K562 (cell line): ENCODE results near the gene ENPP7. TPM values are rescaled to one million over a fixed set of nuclear protein-coding genes. Genes with fewer than 3 reads are reported as not detected.

Experiments used
- ATAC-seq: fragments of 200-7000 bp; cut with Tn5 transposase; 3 replicates; pipeline ENCODE4 v1.9.1; 2020; ENCODE audit warnings: moderate library complexity
- BruUV-seq: library from RNA; stranded (reverse); fragments of 400-500 nt; replicated peaks from 2 replicates; lab custom pipeline; 2021; lab: Mats Ljungman, UMichigan
- CTCF ChIA-PET: fragments of 300-600 bp; formaldehyde crosslinking; extraction: SDS; loops from one replicate; lab custom pipeline; 2021; ENCODE audit warnings: low intra/inter-chr PET ratio; lab: Yijun Ruan, JAX
- POLR2A ChIA-PET: fragments of 300-600, 350-650 bp; sonication (Branson Sonifier 250); formaldehyde crosslinking; extraction: SDS; loops from one replicate; lab custom pipeline; 2021; ENCODE audit warnings: antibody characterized with exemption, inconsistent platforms; lab: Yijun Ruan, JAX
- DNase-seq, 4 experiments: peaks; one replicate each; pipeline versions ENCODE4 v3.0.0 to v3.0.0-alpha.2; 2011 to 2018; ENCODE audit warnings: low spot score in 3 of 4, mixed read lengths in 3 of 4; ENCODE audit errors: extremely low read depth in 1 of 4
- FAIRE-seq: peaks from 2 replicates; lab custom pipeline; 2011; peaks lifted over from hg19 to GRCh38; lab: Jason Lieb, UNC
- H2AFZ ChIP-seq: 2 replicates; pipeline ENCODE4 v1.6.0; 2011; ENCODE audit warnings: low read depth, low read length, control low read depth, inconsistent platforms
- H3K27ac ChIP-seq: fragments of 200-600 bp; 3 replicates; pipeline ENCODE4 v1.8.0; 2011; ENCODE audit warnings: low read depth, mild to moderate bottlenecking, control low read depth, inconsistent platforms, low read length, moderate library complexity, mixed read lengths; ENCODE audit errors: extremely low read depth
- H3K27me3 ChIP-seq, 2 experiments: fragments of 300-600 bp in 1 of 2; 2 replicates in 1 of 2; 3 replicates in 1 of 2; pipeline versions ENCODE4 v1.6.0 to v1.8.0; 2011; ENCODE audit warnings: inconsistent platforms in 2 of 2, low read length in 2 of 2, mild to moderate bottlenecking in 1 of 2, mixed read lengths in 1 of 2, moderate library complexity in 1 of 2; ENCODE audit not compliant: control insufficient read depth in 2 of 2, insufficient read depth in 2 of 2
- H3K36me3 ChIP-seq: fragments of 300-600 bp; 3 replicates; pipeline ENCODE4 v1.8.0; 2011; ENCODE audit warnings: mild to moderate bottlenecking, low read length, inconsistent platforms; ENCODE audit not compliant: control insufficient read depth, insufficient read depth
- H3K4me1 ChIP-seq, 2 experiments: fragments of 200-600 bp in 1 of 2; replicated peaks in 1 of 2; 2 replicates in 1 of 2; 3 replicates in 1 of 2; pipeline versions ENCODE4 v1.5.1 to v1.8.0; 2011; ENCODE audit warnings: inconsistent platforms in 2 of 2, low read length in 2 of 2, mild to moderate bottlenecking in 1 of 2, mixed read lengths in 1 of 2, moderate library complexity in 1 of 2; ENCODE audit not compliant: control insufficient read depth in 2 of 2, insufficient read depth in 2 of 2
- H3K4me2 ChIP-seq: 2 replicates; pipeline ENCODE4 v1.6.1; 2011; ENCODE audit warnings: low read length, control low read depth, inconsistent platforms, mixed read lengths; ENCODE audit not compliant: insufficient read depth
- H3K4me3 ChIP-seq: fragments of 200-600 bp; sonication (generic), shearing (Covaris generic); 2 replicates; pipeline ENCODE4 v1.5.1; 2016; ENCODE audit warnings: control low read depth, inconsistent platforms
- H3K79me2 ChIP-seq: fragments of 200-600 bp; 3 replicates; pipeline ENCODE4 v1.8.0; 2011; ENCODE audit warnings: low read length, inconsistent platforms; ENCODE audit not compliant: control insufficient read depth, insufficient read depth
- H3K9ac ChIP-seq, 2 experiments: 2 replicates each; pipeline versions ENCODE4 v1.6.0 to v1.6.1; 2011; ENCODE audit warnings: low read depth in 2 of 2, low read length in 2 of 2, control low read depth in 1 of 2, inconsistent platforms in 1 of 2, mild to moderate bottlenecking in 1 of 2, mixed read lengths in 1 of 2; ENCODE audit not compliant: insufficient read depth in 1 of 2
- H3K9me1 ChIP-seq: one replicate; pipeline ENCODE4 v1.6.0; 2011; ENCODE audit warnings: inconsistent platforms, mild to moderate bottlenecking, low read length, moderate library complexity; ENCODE audit not compliant: control insufficient read depth, insufficient read depth
- H3K9me3 ChIP-seq: replicated peaks from 2 replicates; pipeline ENCODE4 v1.5.1; 2011; ENCODE audit warnings: low read depth, low read length, inconsistent platforms; ENCODE audit not compliant: control insufficient read depth, insufficient read depth
- H4K20me1 ChIP-seq: replicated peaks from 2 replicates; pipeline ENCODE4 v1.6.1; 2011; ENCODE audit warnings: low read length, inconsistent platforms, mixed read lengths; ENCODE audit not compliant: control insufficient read depth, insufficient read depth
- BCLAF1 ChIP-seq, 2 experiments: fragments of 450-650 bp in 1 of 2; IDR thresholded peaks; 2 replicates each; pipeline ENCODE4 v1.6.1; 2011 to 2017; ENCODE audit warnings: low read depth in 2 of 2, antibody characterized with exemption in 1 of 2, borderline replicate concordance in 1 of 2, low read length in 1 of 2, mild to moderate bottlenecking in 1 of 2, mixed read lengths in 1 of 2; ENCODE audit not compliant: control insufficient read depth in 1 of 2
- BHLHE40 ChIP-seq: IDR thresholded peaks from 2 replicates; pipeline ENCODE4 v1.6.1; 2011; ENCODE audit warnings: low read length, improper control_type of control experiment
- BRD9 ChIP-seq: fragments of 450-650 bp; IDR thresholded peaks from 2 replicates; pipeline ENCODE4 v1.6.1; 2018; ENCODE audit warnings: low read depth; ENCODE audit not compliant: partially characterized antibody
- ETS2 ChIP-seq: IDR thresholded peaks from 2 replicates; pipeline ENCODE4 v1.6.1; 2016; ENCODE audit warnings: borderline replicate concordance, missing genetic modification characterization, mild to moderate bottlenecking, moderate library complexity, missing compliant biosample characterization; ENCODE audit not compliant: poor library complexity, severe bottlenecking
- FOXK1 ChIP-seq: sonication (generic); formaldehyde crosslinking; IDR thresholded peaks from 2 replicates; pipeline ENCODE4 v1.8.0; 2022; ENCODE audit warnings: missing genetic modification reagents, mild to moderate bottlenecking, borderline replicate concordance
- GTF2F1 ChIP-seq: IDR thresholded peaks from 2 replicates; pipeline ENCODE4 v1.6.1; 2011; ENCODE audit warnings: low read depth, low read length, improper control_type of control experiment
- MCM5 ChIP-seq: fragments of 450-650 bp; IDR thresholded peaks from 2 replicates; pipeline ENCODE4 v1.6.1; 2016; ENCODE audit warnings: low read depth
- MECOM ChIP-seq: fragments of 250-450 bp; sonication (Bioruptor Pico); IDR thresholded peaks from 2 replicates; pipeline ENCODE4 v1.8.0; 2022; ENCODE audit warnings: inconsistent platforms
- NR2C2 ChIP-seq, 2 experiments: fragments of 200-800 bp in 1 of 2; sonication (Bioruptor generic) in 1 of 2; sonication (generic) in 1 of 2; formaldehyde crosslinking in 1 of 2; IDR thresholded peaks; 2 replicates each; pipeline versions ENCODE4 v1.6.1 to v1.8.0; 2016 to 2022; ENCODE audit warnings: mild to moderate bottlenecking in 1 of 2, missing compliant biosample characterization in 1 of 2, missing genetic modification characterization in 1 of 2, missing genetic modification reagents in 1 of 2
- ZBTB49 ChIP-seq: sonication (generic); formaldehyde crosslinking; IDR thresholded peaks from 2 replicates; pipeline ENCODE4 v1.8.0; 2022; ENCODE audit warnings: missing genetic modification reagents, mild to moderate bottlenecking, borderline replicate concordance
- WGBS: fragments of 100-300 bp; shearing (Covaris generic); methylation state at CpG from one replicate; pipeline ENCODE4 v1.1.6; 2016; ENCODE audit warnings: low coverage, mixed read lengths; ENCODE audit not compliant: insufficient coverage; ENCODE audit errors: missing lambda C conversion rate; 5-methylcytosine and 5-hydroxymethylcytosine counted together
- in situ Hi-C: fragments of 300-500 bp; cut with MboI; formaldehyde crosslinking; loops from 4 replicates; pipeline ENCODE4 v1.15.0; 2018; ENCODE audit warnings: inconsistent platforms, mixed read lengths
- intact Hi-C: fragments of 100-400 bp; cut with micrococcal nuclease; formaldehyde crosslinking; loops from 2 replicates; pipeline ENCODE4 v1.14.2; 2022
- polyA plus RNA-seq, 8 experiments: library from polyadenylated mRNA; depleted of rRNA in 4 of 8; stranded (reverse) in 5 of 8; unstranded in 3 of 8; fragments of >200 nt; fragmentation: Nextera tagmentation in 2 of 8; fragmentation: Illumina TruSeq in 1 of 8; extraction: Ambion mirVana in 2 of 8; extraction: Trizol in 1 of 8; gene quantifications; 2 replicates each; pipeline versions ENCODE4 v1.2.1 to v1.2.3, GENCODE V29; 2011 to 2014; ENCODE audit warnings: inconsistent platforms in 1 of 8, missing spikeins in 1 of 8
- total RNA-seq, 7 experiments: library from RNA; depleted of rRNA in 6 of 7; stranded (reverse); fragments of >200 nt in 6 of 7; fragmentation: Illumina TruSeq in 2 of 7; extraction: Trizol in 2 of 7; gene quantifications; 2 replicates each; pipeline versions ENCODE4 v1.2.1 to v1.2.3, GENCODE V29; 2011 to 2021; ENCODE audit warnings: low replicate concordance in 1 of 7

The ENPP7 gene
- total and polyA plus RNA-seq, 9 of the 15 experiments (the other 6 are each of a cell fraction or from before 2014, with no cell fraction given) = not detected

DNA sequence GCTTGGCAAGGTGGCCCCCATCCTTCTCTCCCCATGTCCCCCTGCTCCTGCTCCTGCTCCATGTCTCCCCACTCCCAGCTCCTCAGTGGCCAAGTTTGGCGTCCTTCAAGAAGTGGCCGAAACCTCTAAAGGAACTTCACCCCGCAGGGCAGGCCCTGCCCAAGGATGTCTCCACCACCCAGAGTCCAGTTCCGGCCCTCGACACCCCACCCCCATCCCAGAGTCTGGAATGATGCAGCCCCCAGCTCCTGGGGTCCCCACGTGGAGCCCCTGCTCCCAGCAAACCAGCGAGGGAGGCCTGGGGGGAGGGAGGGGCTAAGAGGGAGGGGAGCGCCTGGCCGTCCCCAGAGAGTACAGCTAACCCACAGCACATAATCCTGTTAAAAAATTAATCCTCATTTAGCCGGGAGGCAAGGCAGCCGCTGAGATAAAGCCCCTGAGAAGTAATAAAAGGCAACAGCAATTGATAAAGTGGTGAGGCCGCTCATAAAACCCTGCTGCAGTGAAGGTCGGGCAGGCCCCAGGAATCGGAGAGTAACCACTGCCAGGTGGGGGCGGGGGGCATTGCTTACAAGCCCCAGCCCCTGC lies 9.9 kb upstream of the ENPP7 start:
- Histone ChIP-seq H3K4me2 (no peak overlapping the region), H2AFZ (no peak overlapping the region), H4K20me1 (no peaks in the 10 kb centered on the region), H3K9ac (no peak overlapping the region), H3K4me1 (peaks cover 3 to 10% of the 10 kb centered on the region in 2 experiments; a peak in 3 of 5 replicates), H3K27me3 (peaks cover 15 to 49% of the 10 kb centered on the region in 2 experiments; a peak in 3 of 5 replicates), H3K36me3 (no peaks in the 10 kb centered on the region), H3K9me3 (no peaks in the 10 kb centered on the region), H3K9me1 (no peaks in the 10 kb centered on the region), H3K27ac (no peak overlapping the region), H3K4me3 (no peak overlapping the region), H3K79me2 (no peaks in the 10 kb centered on the region)
- CTCF ChIA-PET = no interaction called here
- DNase-seq (no peak), FAIRE-seq (no peak), ATAC-seq (no peak)
- POLR2A ChIA-PET = no interaction called here
- 1% methylated on average over 10 of the region's 15 CpGs for WGBS
- in situ Hi-C loops (no loop called here), intact Hi-C loops (no loop called here)
- no TSS peak for BruUV-seq
- TF ChIP-seq BHLHE40 = no peak
- no peak for TF ChIP-seq ETS2
- no peak for TF ChIP-seq NR2C2 (CRISPR knock-in tag; IDR thresholded peaks at IDR 0.05)
- TF ChIP-seq NR2C2 (tag; IDR thresholded peaks at IDR 0.05) = no peak
- no peak for TF ChIP-seq ZBTB49 (CRISPR knock-in tag)
- TF ChIP-seq MCM5 = no peak
- no peak for TF ChIP-seq FOXK1
- no peak for TF ChIP-seq MECOM (CRISPR knock-in tag)
- TF ChIP-seq BCLAF1 (IDR thresholded peaks at IDR 0.05; ENCODE audit: borderline replicate concordance in 1 of 2, control insufficient read depth in 1 of 2, low read depth in 2 of 2, low read length in 1 of 2) = no peak
- no peak for TF ChIP-seq GTF2F1
- TF ChIP-seq BRD9 = no peak
